GM23248 (cell line): ENCODE results near the gene CLMP.

Experiments used
- EZH2 ChIP-seq: fragments of 200-600 bp; sonication (generic); IDR thresholded peaks from 2 replicates; pipeline ENCODE4 v1.6.1; 2018; ENCODE audit warnings: antibody characterized with exemption, mild to moderate bottlenecking; ENCODE audit not compliant: insufficient read depth, poor library complexity, severe bottlenecking
- EZH2phosphoT487 ChIP-seq: fragments of 200-600 bp; sonication (generic); IDR thresholded peaks from 2 replicates; pipeline ENCODE4 v1.6.1; 2018; ENCODE audit warnings: antibody characterized with exemption, moderate library complexity, mild to moderate bottlenecking, low read depth; ENCODE audit not compliant: insufficient read depth

GRCh38 chr11:123057661-123058305 is 137.3 kb downstream of the CLMP start:
- TF ChIP-seq EZH2phosphoT487 (no peak), EZH2 (no peak)
